Endothelial cell of hepatic sinusoid (primary cell): ENCODE results near the gene HDAC4.

ENCODE experiments used
- in situ Hi-C: cut with HindIII; loops from 2 replicates; pipeline ENCODE4 v1.10.0; 2017; ENCODE audit warnings: low sequenced_read_pairs

Gene HDAC4

GRCh38 chr2:239261356-239261755 is 139.5 kb downstream of the HDAC4 start:
- in situ Hi-C loops, result no loop called here

GRCh38 chr2:239260546-239261327 is 140.1 kb downstream of the HDAC4 start:
- in situ Hi-C loops, result no loop called here

- in situ Hi-C loops, result no loop called here
Observed at GRCh38 chr2:239259603-239260298, 141.1 kb downstream of the HDAC4 start.

GRCh38 chr2:239259173-239259572 is 141.6 kb downstream of the HDAC4 start:
- in situ Hi-C loops, result no loop called here

GRCh38 chr2:239258248-239258647 is 142.6 kb downstream of the HDAC4 start:
- in situ Hi-C loops, result no loop called here

GRCh38 chr2:239257511-239257937 is 143.3 kb downstream of the HDAC4 start:
- in situ Hi-C loops, result no loop called here

GRCh38 chr2:239256350-239256743 is 144.5 kb downstream of the HDAC4 start:
- in situ Hi-C loops, result no loop called here

GRCh38 chr2:239255628-239256349 is 145.0 kb downstream of the HDAC4 start:
- in situ Hi-C loops, result no loop called here

GRCh38 chr2:239255218-239255617 is 145.6 kb downstream of the HDAC4 start:
- in situ Hi-C loops, result no loop called here

- in situ Hi-C loops, result loop anchor here (5.0 kb wide), 1 partner anchor 62 kb away; no protein-coding TSS in a partner anchor
Observed at GRCh38 chr2:239253701-239254436, 147.0 kb downstream of the HDAC4 start.

- in situ Hi-C loops, result loop anchor here (5.0 kb wide), 1 partner anchor 61 kb away; no protein-coding TSS in a partner anchor
Observed at GRCh38 chr2:239253264-239253663, 147.6 kb downstream of the HDAC4 start.

- in situ Hi-C loops, result loop anchor here (5.0 kb wide), 1 partner anchor 60 kb away; no protein-coding TSS in a partner anchor
Observed at GRCh38 chr2:239252801-239253200, 148.0 kb downstream of the HDAC4 start.

- in situ Hi-C loops, result loop anchor here (5.0 kb wide), 1 partner anchor 60 kb away; no protein-coding TSS in a partner anchor
Observed at GRCh38 chr2:239252393-239252792, 148.4 kb downstream of the HDAC4 start.

GRCh38 chr2:239251971-239252370 is 148.8 kb downstream of the HDAC4 start:
- in situ Hi-C loops, result loop anchor here (5.0 kb wide), 1 partner anchor 60 kb away; no protein-coding TSS in a partner anchor

GRCh38 chr2:239250216-239251081 is 150.4 kb downstream of the HDAC4 start:
- in situ Hi-C loops, result loop anchor here (5.0 kb wide), 1 partner anchor 58 kb away; no protein-coding TSS in a partner anchor

GRCh38 chr2:239249776-239250175 is 151.0 kb downstream of the HDAC4 start:
- in situ Hi-C loops, result loop anchor here (5.0 kb wide), 1 partner anchor 57 kb away; no protein-coding TSS in a partner anchor

GRCh38 chr2:239249048-239249447 is 151.8 kb downstream of the HDAC4 start:
- in situ Hi-C loops, result no loop called here

- in situ Hi-C loops, result no loop called here
Observed at GRCh38 chr2:239247401-239248245, 153.2 kb downstream of the HDAC4 start.
